HG03460 (cell line): ENCODE results near the gene DCP1A.

Experiments
- ATAC-seq: cut with Tn5 transposase; IDR thresholded peaks from one replicate; pipeline ENCODE4 v1.9.1; 2021; ENCODE audit not compliant: unreplicated experiment

The DCP1A gene

DNA sequence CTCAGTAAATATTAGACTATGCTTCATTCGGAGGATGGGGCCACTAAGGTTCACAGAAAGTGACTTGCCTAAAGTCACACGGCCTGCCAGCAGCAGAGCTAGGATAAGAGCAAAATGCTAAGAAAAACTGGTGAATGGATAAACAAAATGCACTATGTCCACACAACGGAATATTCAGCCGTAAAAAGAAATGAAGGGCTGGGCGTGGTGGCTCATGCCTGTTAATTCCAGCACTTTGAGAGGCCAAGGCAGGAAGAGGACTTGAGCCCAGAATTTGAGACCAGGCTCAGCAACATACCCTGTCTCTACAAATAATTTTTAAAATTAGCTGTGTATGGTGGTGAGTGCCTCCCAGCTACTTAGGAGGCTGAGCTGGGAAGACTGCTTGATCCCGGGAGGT is 99.2 kb downstream of the DCP1A start:
- ATAC-seq = no peak

DNA sequence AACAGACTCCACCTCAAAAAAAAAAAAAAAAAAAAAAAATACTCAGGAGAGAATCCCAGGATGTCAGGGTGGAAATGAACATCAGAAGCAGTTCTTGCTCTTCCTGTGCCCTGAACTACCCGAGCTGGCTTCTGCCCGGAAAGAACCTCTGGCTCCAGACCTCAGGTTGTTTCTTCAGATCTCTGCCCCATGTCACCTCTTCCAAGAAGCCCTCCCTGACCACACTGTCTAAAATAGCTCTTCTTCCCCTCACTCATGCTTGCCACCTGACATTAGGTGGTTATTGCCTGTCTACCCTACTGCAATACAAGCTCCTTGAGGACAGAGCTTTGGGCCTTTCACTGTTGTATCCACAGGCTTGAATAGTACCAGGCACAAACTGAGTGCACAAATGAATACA is 99.7 kb downstream of the DCP1A start:
- no peak for ATAC-seq

GRCh38 chr3:53244271-53244670 is 103.1 kb downstream of the DCP1A start:
- no peak for ATAC-seq

DNA sequence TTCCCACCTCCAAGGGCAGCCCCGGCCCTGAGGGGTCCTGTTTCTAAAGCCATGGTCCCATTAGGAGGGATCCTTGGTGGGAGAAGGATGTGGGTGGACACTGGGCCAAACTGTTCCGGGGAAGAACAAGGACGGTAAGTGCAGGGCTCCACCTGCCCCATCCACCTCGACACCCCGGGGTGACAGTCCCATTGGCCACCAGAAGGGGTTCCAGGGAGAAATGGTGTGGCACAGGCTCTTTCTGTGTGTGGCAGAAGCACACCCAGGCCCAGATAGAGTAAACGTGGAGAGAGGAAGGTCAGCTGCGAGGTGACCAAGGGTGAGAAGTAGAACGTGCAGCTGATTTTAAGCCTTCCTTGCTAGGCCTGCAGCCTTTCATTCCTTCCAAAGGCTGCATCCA is 103.6 kb downstream of the DCP1A start:
- ATAC-seq = no peak

- no peak for ATAC-seq
Observed at GRCh38 chr3:53243165-53243564, 104.2 kb downstream of the DCP1A start.

DNA sequence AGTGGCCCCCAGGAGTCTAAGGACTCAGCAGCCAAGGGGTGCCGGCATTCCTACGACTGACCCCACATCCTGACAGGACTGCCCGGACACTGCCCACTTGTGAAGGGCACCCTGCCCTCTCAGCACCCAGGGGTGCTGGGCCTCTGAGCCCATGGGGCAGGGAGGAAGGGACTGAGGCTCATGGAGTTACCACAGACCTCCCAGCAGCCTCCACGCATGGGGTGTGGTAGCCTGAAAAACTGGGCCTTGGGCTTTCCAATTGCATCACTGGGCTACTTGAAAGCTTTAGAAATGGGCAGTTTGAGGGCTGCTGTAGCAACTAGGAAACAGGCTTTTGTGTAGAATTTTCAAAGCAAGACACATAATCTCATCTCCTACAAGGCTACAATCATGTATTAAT is 104.7 kb downstream of the DCP1A start:
- ATAC-seq = no peak

DNA sequence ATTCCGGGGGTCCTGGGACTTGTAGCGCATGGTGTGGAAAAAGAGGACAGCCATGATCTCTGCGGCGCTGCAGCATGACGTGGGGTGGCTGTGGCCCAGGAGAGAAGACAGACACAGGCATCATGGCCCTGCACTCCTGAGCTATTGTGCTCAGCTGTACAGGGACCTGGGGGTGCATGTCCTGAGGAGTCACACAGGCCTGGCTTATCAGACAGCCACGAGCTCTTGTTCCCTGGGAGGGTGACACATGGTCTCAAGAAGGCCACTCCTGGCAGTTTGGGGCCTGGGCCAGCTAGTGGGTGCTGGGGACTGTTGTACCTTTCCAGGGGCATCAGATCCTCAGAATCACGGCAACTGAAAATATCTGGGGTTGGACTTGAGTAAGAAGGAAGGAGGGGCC is 105.2 kb downstream of the DCP1A start:
- no peak for ATAC-seq

- no peak for ATAC-seq
Observed at GRCh38 chr3:53240989-53241972, 106.1 kb downstream of the DCP1A start.

GRCh38 chr3:53239800-53240199 is 107.5 kb downstream of the DCP1A start:
- no peak for ATAC-seq

GRCh38 chr3:53238886-53239285 is 108.5 kb downstream of the DCP1A start:
- ATAC-seq = no peak

DNA sequence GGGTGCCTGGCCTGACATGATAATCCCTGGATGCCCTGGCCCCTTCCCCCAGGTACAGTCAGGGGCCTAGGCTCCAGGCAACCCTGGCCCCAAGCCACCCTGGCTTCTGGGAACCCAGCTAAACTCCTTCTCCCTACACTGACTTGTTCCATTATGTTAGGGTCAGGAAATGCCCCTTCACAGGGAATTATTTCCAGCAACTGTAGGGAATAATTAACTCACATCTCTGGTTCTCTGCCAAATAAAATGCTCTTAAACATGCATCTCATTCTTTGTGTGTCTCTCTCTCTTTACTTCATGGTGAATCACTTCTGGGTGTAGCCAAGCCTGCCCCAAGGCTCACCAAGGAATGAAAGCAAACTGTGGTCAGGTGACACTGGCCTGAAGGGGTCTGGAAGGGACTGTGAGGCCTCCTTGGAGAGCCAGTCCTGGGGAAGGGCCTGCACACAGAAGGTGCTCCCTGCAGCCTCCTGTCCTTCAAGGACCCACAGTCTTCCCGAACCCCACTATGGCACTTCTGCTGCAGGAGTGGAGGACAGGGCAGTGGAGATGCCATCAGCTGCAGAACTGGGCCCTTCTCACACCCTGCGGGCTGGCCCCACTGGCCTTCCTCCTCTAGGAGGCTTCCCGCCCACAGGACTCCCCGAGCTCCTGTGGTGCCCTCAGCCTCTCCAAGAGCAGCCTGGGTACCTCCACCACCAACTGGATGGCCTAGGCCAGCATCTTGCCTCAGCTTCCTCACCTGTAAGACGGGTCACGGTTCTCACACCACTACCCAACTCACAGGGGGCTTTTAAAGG is 109.1 kb downstream of the DCP1A start:
- ATAC-seq = no peak

DNA sequence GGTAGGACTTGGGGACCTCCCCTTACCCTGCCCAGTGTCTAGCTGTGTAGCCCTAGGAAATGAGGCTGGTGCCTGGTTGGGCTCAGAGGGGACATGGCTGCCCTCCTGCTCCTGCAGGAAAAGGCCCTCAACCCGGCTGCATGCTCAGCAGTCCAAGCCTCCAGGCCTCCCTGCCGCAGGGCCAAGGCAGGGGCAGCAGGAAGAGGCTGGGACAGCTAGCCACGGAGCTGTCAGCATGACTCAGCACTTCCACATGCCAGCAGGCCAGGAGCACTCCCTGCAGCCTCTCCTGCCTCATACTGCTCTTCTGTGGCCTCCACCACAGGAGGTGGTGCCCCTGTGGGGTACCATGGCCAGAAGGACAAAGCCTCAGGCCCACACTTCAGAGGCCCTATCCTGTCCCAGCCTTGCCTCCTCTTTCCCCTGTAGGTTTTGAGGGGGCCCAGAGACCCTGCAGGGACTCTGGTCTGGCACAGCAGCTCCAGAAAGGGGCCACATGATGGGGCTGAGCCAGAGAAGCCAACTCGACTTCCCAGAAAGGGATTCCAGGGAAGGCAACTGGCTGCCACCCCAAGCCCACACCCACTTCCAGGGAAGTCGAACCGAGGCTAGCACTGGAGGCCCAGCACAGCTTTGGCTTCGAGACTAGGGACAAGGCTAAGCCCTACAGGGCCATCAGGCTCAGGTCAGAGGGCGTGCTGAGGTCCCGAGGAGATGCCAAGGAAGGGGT is 111.1 kb downstream of the DCP1A start:
- ATAC-seq = no peak

GRCh38 chr3:53235545-53235944 is 111.8 kb downstream of the DCP1A start:
- ATAC-seq = no peak

DNA sequence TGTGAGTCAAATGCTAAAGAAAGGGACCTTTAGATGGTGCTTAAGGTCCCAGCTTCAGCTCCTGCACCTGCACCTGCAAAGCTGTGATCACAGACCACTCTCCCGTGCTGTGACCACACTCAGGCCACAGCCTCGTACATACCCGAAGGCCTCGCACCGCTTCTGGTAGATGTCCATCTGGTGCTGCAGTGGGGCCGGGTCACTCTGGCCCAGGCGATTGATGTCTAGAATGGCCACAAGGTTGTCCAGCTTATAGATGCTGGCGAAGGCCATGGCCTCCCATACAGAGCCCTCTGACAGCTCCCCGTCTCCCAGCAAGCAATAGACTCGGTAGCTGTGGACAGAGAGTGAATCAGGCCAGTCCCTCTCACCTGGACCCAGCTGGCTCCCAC is 112.5 kb downstream of the DCP1A start:
- ATAC-seq = no peak

GRCh38 chr3:53234130-53234840 is 113.1 kb downstream of the DCP1A start:
- ATAC-seq = no peak
